HepG2 (cell line): ENCODE measurements around the gene HNF1B. TPM values are rescaled to one million over a fixed set of nuclear protein-coding genes. Genes with fewer than 3 reads are reported as not detected.
A peak's percentile ranks its signal among the peaks of the same experiment; 100 is the strongest.

ENCODE experiments used
- AHR ChIP-seq: IDR thresholded peaks from 2 replicates; pipeline ENCODE4 v1.6.1; 2018; ENCODE audit warnings: missing genetic modification reagents, missing compliant biosample characterization
- CBFB ChIP-seq: sonication (generic); formaldehyde crosslinking; IDR thresholded peaks from 2 replicates; pipeline ENCODE4 v1.4.0; 2020; ENCODE audit warnings: missing genetic modification reagents
- ELF3 ChIP-seq: IDR thresholded peaks from 2 replicates; pipeline ENCODE4 v1.6.1; 2016; ENCODE audit warnings: missing genetic modification reagents, missing compliant biosample characterization
- FOXO1 ChIP-seq: sonication (generic); formaldehyde crosslinking; IDR thresholded peaks from 2 replicates; pipeline ENCODE4 v1.4.0; 2020; ENCODE audit warnings: missing genetic modification reagents
- IRF2 ChIP-seq: IDR thresholded peaks from 2 replicates; pipeline ENCODE4 v1.6.1; 2018; ENCODE audit warnings: missing genetic modification reagents, missing compliant biosample characterization
- KDM4B ChIP-seq: sonication (generic); formaldehyde crosslinking; IDR thresholded peaks from 2 replicates; pipeline ENCODE4 v1.4.0; 2020; ENCODE audit warnings: missing genetic modification reagents
- MAZ ChIP-seq, 2 experiments: sonication (generic) in 1 of 2; formaldehyde crosslinking in 1 of 2; IDR thresholded peaks; 2 replicates each; pipeline versions ENCODE4 v1.5.0 to v1.6.1; 2012 to 2020; ENCODE audit warnings: low read depth in 2 of 2, mild to moderate bottlenecking in 2 of 2, borderline replicate concordance in 1 of 2, improper control_type of control experiment in 1 of 2, low read length in 1 of 2, missing genetic modification reagents in 1 of 2, moderate library complexity in 1 of 2
- MEIS1 ChIP-seq: sonication (generic); formaldehyde crosslinking; IDR thresholded peaks from 2 replicates; pipeline ENCODE4 v1.9.0; 2021; ENCODE audit warnings: mild to moderate bottlenecking, missing genetic modification reagents, moderate library complexity, borderline replicate concordance
- MIER3 ChIP-seq: IDR thresholded peaks from 2 replicates; pipeline ENCODE4 v1.6.1; 2016; ENCODE audit warnings: missing compliant biosample characterization, borderline replicate concordance
- NFATC3 ChIP-seq: sonication (generic); formaldehyde crosslinking; IDR thresholded peaks from 2 replicates; pipeline ENCODE4 v1.5.1; 2020; ENCODE audit warnings: mild to moderate bottlenecking, missing genetic modification reagents
- NFKBIZ ChIP-seq: IDR thresholded peaks from 2 replicates; pipeline ENCODE4 v1.6.1; 2018; ENCODE audit warnings: missing genetic modification reagents, missing compliant biosample characterization
- RFX5 ChIP-seq: IDR thresholded peaks from 2 replicates; pipeline ENCODE4 v1.6.1; 2011; ENCODE audit warnings: low read depth, low read length, improper control_type of control experiment
- RXRA ChIP-seq: sonication (generic); formaldehyde crosslinking; IDR thresholded peaks from 2 replicates; pipeline ENCODE4 v1.5.1; 2020; ENCODE audit warnings: missing genetic modification reagents
- TEAD3 ChIP-seq: optimal IDR thresholded peaks from 2 replicates; pipeline ENCODE3; 2016; ENCODE audit warnings: borderline replicate concordance
- ZBTB8A ChIP-seq: sonication (generic); formaldehyde crosslinking; IDR thresholded peaks from 2 replicates; pipeline ENCODE4 v1.4.0; 2020; ENCODE audit warnings: mild to moderate bottlenecking, low read depth, missing genetic modification reagents, borderline replicate concordance
- ZNF121 ChIP-seq: sonication (generic); formaldehyde crosslinking; IDR thresholded peaks from 2 replicates; pipeline ENCODE4 v1.5.0; 2020; ENCODE audit warnings: mild to moderate bottlenecking, missing genetic modification reagents
- ZNF350 ChIP-seq: sonication (generic); formaldehyde crosslinking; IDR thresholded peaks from 2 replicates; pipeline ENCODE4 v1.4.0; 2020; ENCODE audit warnings: mild to moderate bottlenecking, low read depth, missing genetic modification reagents, borderline replicate concordance
- polyA plus RNA-seq, 8 experiments: library from polyadenylated mRNA; depleted of rRNA in 3 of 8; stranded (reverse) in 7 of 8; unstranded in 1 of 8; fragments of >200 nt; fragmentation: Illumina TruSeq in 4 of 8; extraction: Trizol in 4 of 8; gene quantifications; 2 replicates each; pipeline versions ENCODE4 v1.2.1 to v1.2.3, GENCODE V29; 2011 to 2016; ENCODE audit warnings: low read depth in 4 of 8, missing spikeins in 1 of 8, mixed read lengths in 1 of 8; ENCODE audit not compliant: insufficient read depth in 1 of 8
- total RNA-seq, 5 experiments: library from RNA; depleted of rRNA; stranded (reverse); fragments of >200 nt; fragmentation: Illumina TruSeq; extraction: Trizol; gene quantifications; 2 replicates each; pipeline ENCODE4 v1.2.3, GENCODE V29; 2016; ENCODE audit warnings: low read depth in 1 of 5
- TF ChIP-seq, protein P1 (sequence below): sonication (generic); formaldehyde crosslinking; IDR thresholded peaks from 2 replicates; pipeline ENCODE4 v1.8.0; 2022; ENCODE audit warnings: mild to moderate bottlenecking, missing genetic modification reagents
- TF ChIP-seq, protein P2 (sequence below): sonication (generic); formaldehyde crosslinking; IDR thresholded peaks from 2 replicates; pipeline ENCODE4 v1.5.0; 2020; ENCODE audit warnings: missing genetic modification reagents, mild to moderate bottlenecking, borderline replicate concordance
- TF ChIP-seq, protein P3 (sequence below): sonication (generic); formaldehyde crosslinking; IDR thresholded peaks from 2 replicates; pipeline ENCODE4 v1.8.1; 2023; ENCODE audit warnings: mild to moderate bottlenecking, moderate library complexity, missing genetic modification reagents
- TF ChIP-seq, protein P4 (sequence below): sonication (generic); formaldehyde crosslinking; IDR thresholded peaks from 2 replicates; pipeline ENCODE4 v1.8.1; 2023; ENCODE audit warnings: missing genetic modification reagents, inconsistent platforms, borderline replicate concordance
- TF ChIP-seq, protein P5 (sequence below): sonication (generic); formaldehyde crosslinking; IDR thresholded peaks from 2 replicates; pipeline ENCODE4 v1.8.0; 2022; ENCODE audit warnings: mild to moderate bottlenecking, missing genetic modification reagents; ENCODE audit not compliant: insufficient replicate concordance

Gene HNF1B
- total and polyA plus RNA-seq, 2 of the 13 experiments (the other 11 are each of a cell fraction or from before 2014, with no cell fraction given) = 1.9 to 5.3 TPM

DNA sequence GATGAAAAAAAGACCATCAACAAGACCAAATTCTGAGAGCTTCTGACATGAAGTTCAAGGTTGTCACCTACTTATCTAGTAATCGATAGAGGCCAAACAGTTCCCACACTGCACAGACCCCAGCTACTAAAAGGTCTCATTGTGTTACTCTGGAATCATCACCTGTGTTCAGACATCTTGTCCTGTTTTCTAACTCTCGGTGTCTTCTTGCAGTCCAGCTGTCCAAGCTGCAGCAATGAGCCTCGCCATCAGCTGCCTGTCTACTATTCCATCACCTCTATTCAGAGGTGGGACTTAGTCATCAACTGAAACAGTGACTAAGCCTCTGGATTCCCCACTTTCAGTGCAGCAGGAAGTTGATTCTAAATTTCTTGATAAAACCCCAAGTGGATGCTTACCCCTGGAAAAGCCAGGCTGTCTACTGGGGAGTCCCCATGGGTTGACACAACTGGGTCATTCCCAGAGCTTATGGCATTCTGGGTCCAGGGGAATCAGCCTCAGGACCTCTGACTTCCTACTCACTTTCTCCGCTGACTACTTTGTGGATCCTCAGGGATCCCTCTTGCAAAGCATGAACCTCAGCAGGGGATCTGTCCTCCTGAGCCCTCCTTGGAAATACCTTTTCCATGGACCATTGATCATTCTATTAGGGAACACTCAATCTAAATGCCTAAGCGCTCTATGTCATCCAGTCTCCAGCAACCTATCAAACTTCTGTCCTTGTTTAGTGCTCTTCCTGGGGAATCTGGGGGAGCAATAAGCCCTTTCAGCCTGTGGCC is 46.5 kb downstream of the HNF1B start (continued):
- TF ChIP-seq AHR (CRISPR knock-in tag) (no peak), ZNF350 (CRISPR knock-in tag) (no peak), RFX5 (no peak), TEAD3 (peak; percentile 57), MAZ (IDR thresholded peaks at IDR 0.05; ENCODE audit: borderline replicate concordance, low read depth, low read length) (no peak), MAZ (CRISPR knock-in tag; IDR thresholded peaks at IDR 0.05; ENCODE audit: low read depth) (no peak), IRF2 (CRISPR knock-in tag) (peak; percentile 16; the same call in 1 of the 2 replicates), RXRA (CRISPR knock-in tag) (peak; percentile 80; the same call in 1 of the 2 replicates), CBFB (CRISPR knock-in tag) (0 out of 2 replicates have a peak, but pooled peaks have one; percentile 19), MIER3 (peak; percentile 59; the same call in 1 of the 2 replicates), ELF3 (CRISPR knock-in tag) (peak; percentile 31; the same call in 1 of the 2 replicates), MEIS1 (0 out of 2 replicates have a peak, but pooled peaks have one; percentile 24), FOXO1 (CRISPR knock-in tag) (peak; percentile 79), NFATC3 (CRISPR knock-in tag) (no peak), ZNF121 (no peak), ZBTB8A (CRISPR knock-in tag) (no peak), NFKBIZ (CRISPR knock-in tag) (peak; percentile 29; the same call in 1 of the 2 replicates), KDM4B (CRISPR knock-in tag) (peak; percentile 43; the same call in 1 of the 2 replicates)
- TF ChIP-seq, protein P1, sequence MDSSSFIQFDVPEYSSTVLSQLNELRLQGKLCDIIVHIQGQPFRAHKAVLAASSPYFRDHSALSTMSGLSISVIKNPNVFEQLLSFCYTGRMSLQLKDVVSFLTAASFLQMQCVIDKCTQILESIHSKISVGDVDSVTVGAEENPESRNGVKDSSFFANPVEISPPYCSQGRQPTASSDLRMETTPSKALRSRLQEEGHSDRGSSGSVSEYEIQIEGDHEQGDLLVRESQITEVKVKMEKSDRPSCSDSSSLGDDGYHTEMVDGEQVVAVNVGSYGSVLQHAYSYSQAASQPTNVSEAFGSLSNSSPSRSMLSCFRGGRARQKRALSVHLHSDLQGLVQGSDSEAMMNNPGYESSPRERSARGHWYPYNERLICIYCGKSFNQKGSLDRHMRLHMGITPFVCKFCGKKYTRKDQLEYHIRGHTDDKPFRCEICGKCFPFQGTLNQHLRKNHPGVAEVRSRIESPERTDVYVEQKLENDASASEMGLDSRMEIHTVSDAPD (CRISPR knock-in tag) = no peak
- TF ChIP-seq, protein P2, sequence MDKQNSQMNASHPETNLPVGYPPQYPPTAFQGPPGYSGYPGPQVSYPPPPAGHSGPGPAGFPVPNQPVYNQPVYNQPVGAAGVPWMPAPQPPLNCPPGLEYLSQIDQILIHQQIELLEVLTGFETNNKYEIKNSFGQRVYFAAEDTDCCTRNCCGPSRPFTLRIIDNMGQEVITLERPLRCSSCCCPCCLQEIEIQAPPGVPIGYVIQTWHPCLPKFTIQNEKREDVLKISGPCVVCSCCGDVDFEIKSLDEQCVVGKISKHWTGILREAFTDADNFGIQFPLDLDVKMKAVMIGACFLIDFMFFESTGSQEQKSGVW = no peak
- TF ChIP-seq, protein P3, sequence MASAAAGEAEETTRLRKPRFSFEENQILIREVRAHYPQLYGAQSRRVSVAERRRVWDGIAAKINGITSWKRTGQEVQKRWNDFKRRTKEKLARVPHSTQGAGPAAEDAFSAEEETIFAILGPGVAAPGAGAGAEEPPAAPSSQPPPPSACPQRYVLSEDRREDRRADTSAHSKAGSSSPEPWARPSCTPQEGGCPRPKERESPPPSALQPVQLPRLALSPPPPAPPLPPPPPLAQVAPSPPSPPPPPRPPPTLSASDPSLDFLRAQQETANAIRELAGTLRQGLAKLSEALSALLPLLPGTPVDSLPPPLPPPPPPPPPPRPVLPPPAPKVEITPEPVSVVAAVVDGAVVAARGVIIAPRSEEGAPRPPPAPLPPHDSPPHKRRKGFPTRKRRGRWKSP (CRISPR knock-in tag) = no peak; the same call in 1 of the 2 replicates
- TF ChIP-seq, protein P4, sequence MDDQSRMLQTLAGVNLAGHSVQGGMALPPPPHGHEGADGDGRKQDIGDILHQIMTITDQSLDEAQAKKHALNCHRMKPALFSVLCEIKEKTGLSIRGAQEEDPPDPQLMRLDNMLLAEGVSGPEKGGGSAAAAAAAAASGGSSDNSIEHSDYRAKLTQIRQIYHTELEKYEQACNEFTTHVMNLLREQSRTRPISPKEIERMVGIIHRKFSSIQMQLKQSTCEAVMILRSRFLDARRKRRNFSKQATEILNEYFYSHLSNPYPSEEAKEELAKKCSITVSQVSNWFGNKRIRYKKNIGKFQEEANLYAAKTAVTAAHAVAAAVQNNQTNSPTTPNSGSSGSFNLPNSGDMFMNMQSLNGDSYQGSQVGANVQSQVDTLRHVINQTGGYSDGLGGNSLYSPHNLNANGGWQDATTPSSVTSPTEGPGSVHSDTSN (CRISPR knock-in tag) = no peak
- TF ChIP-seq, protein P5, sequence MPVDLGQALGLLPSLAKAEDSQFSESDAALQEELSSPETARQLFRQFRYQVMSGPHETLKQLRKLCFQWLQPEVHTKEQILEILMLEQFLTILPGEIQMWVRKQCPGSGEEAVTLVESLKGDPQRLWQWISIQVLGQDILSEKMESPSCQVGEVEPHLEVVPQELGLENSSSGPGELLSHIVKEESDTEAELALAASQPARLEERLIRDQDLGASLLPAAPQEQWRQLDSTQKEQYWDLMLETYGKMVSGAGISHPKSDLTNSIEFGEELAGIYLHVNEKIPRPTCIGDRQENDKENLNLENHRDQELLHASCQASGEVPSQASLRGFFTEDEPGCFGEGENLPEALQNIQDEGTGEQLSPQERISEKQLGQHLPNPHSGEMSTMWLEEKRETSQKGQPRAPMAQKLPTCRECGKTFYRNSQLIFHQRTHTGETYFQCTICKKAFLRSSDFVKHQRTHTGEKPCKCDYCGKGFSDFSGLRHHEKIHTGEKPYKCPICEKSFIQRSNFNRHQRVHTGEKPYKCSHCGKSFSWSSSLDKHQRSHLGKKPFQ (CRISPR knock-in tag) = no peak
